ENCODE data around the gene AOX1. TPM values are rescaled to one million over a fixed set of nuclear protein-coding genes. Genes with fewer than 3 reads are reported as not detected.

AOX1 gene
- total and polyA plus RNA-seq, 4 experiments from 2014 or later = not detected

DNA sequence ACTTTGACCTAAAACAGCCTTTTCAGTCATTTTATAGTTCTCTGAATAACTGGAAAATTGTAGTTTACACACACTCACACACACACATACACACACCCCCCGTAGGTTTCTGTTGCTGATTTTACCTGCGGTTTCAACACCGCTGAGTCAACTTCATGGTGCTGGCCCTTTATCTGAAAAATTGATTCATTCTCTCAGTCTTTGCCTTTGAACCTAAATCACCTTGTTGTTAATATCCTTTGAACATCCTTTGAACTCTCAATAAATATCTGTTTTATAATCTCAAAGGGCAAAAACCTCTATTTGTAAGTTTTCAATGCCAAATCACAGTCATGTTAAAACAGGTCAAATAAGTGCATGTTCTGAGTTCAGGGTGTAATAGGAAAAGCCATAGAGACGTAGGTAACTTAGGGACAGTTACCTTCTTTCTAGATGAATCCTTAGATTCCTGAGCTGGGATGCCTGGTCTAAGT, 116.9 kb downstream of the AOX1 start:
- H3K9me3 Mint-ChIP-seq = no peaks in the 10 kb centered on the region
- Histone ChIP-seq H3K27me3 (ENCODE audit: insufficient read depth, low read length) (no peaks in the 10 kb centered on the region), H3K36me3 (ENCODE audit: insufficient read depth, low read length) (no peaks in the 10 kb centered on the region), H3K4me3 (ENCODE audit: low read length in 2 of 2) (no peak overlapping the region), H3K4me1 (ENCODE audit: insufficient read depth, low read length) (peaks cover 11% of the 10 kb centered on the region), H3K27ac (ENCODE audit: low read depth, low read length) (no peak overlapping the region), H3K9me3 (ENCODE audit: control insufficient read depth in 1 of 2, low read length in 2 of 2) (no peaks in the 10 kb centered on the region)
- intact Hi-C loops (cut with micrococcal nuclease) = loop anchor here (1.0 kb wide), 1 partner anchor 126 kb away; no protein-coding TSS in a partner anchor
- peaks cover 8 to 11% (median 9%) of the 10 kb centered on the region in 4 donors for H3K4me1 Mint-ChIP-seq
- H3K27ac Mint-ChIP-seq = peak overlapping the region in 4 of 7 donors; percentile 3 to 73 (median 40)
- no peaks in the 10 kb centered on the region for H3K36me3 Mint-ChIP-seq
- POLR2A ChIA-PET (ENCODE audit: partially characterized antibody) = interaction anchor here (0.6 to 2.1 kb wide), 3 partner anchors 10 to 161 kb away, joined by 3 to 9 read pairs (median 8); partner anchors contain the start of gene CLK1
- DNase-seq = peak; percentile 25 to 72 (median 29)
- H3K4me3 Mint-ChIP-seq = peak overlapping the region in 2 of 8 donors; percentile 2 to 26
- peaks cover 0 to 5% of the 10 kb centered on the region in 2 donors for H3K27me3 Mint-ChIP-seq
- CTCF ChIA-PET (ENCODE audit: partially characterized antibody) = interaction anchor here (0.9 to 2.5 kb wide), 3 partner anchors 9 to 15 kb away, joined by 4 to 7 read pairs (median 5); no protein-coding TSS in a partner anchor

DNA sequence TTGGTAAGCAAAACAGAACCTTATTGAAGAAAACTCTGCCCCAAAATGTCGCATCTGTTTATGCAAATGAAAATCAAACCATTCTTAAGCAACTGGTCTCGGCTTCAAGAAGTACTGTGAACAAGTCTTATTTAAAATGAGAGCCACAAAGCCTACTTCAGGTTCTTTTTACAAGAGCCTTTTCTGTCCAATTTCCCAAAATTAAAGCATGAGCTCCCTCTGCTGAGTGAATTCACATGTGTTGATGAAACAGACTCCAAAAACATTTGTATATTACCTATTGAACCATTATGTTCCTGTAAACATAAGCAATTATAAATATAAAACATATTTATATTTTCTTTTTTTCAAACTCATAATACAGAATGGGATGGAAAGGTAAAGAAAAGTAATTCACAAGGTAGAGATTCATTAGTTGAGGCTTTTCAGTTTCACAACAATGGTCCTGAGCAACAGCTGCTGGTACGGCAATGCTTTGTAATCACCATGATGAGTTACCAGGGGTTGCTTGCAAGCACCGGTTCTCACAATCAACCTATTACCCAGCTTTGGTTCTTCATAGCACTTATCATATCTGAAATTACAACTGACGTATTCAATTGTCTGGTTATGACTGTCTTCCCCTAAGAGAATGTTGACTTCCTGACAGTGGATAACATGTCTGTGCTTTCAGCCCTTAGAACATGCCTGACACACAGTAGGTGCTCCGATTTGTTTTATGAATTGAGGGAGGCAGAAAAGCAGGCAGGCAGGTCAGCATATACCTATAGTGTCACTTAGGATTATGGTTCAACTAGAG, 117.5 kb downstream of the AOX1 start:
- peaks cover 11% of the 10 kb centered on the region for H3K4me1 ChIP-seq (ENCODE audit: insufficient read depth, low read length)
- no peaks in the 10 kb centered on the region for H3K36me3 ChIP-seq (ENCODE audit: insufficient read depth, low read length)
- POLR2A ChIA-PET (ENCODE audit: partially characterized antibody) = interaction anchor here (0.6 to 2.1 kb wide), 3 partner anchors 9 to 161 kb away, joined by 3 to 9 read pairs (median 8); partner anchors contain the start of gene CLK1
- H3K9me3 ChIP-seq (ENCODE audit: control insufficient read depth in 1 of 2, low read length in 2 of 2) = no peaks in the 10 kb centered on the region
- Mint-ChIP-seq H3K9me3 (no peaks in the 10 kb centered on the region), H3K4me3 (peak overlapping the region in 2 of 8 donors; percentile 2 to 11), H3K27ac (peak overlapping the region in 4 of 7 donors; percentile 3 to 83 (median 49)), H3K4me1 (peaks cover 8 to 11% (median 9%) of the 10 kb centered on the region in 4 donors), H3K27me3 (peaks cover 0 to 5% of the 10 kb centered on the region in 2 donors), H3K36me3 (no peaks in the 10 kb centered on the region)
- no peaks in the 10 kb centered on the region for H3K27me3 ChIP-seq (ENCODE audit: insufficient read depth, low read length)
- H3K4me3 ChIP-seq (ENCODE audit: low read length in 2 of 2) = no peak overlapping the region
- DNase-seq = peak in 4 of 5 donors; percentile 26 to 32 (median 28)
- intact Hi-C loops (cut with micrococcal nuclease) = loop anchor here (1.0 kb wide), 1 partner anchor 127 kb away; no protein-coding TSS in a partner anchor
- no peak overlapping the region for H3K27ac ChIP-seq (ENCODE audit: low read depth, low read length)
- CTCF ChIA-PET (ENCODE audit: partially characterized antibody) = interaction anchor here (0.9 to 2.5 kb wide), 4 partner anchors 8 to 723 kb away, joined by 4 to 7 read pairs (median 5); no protein-coding TSS in a partner anchor

DNA sequence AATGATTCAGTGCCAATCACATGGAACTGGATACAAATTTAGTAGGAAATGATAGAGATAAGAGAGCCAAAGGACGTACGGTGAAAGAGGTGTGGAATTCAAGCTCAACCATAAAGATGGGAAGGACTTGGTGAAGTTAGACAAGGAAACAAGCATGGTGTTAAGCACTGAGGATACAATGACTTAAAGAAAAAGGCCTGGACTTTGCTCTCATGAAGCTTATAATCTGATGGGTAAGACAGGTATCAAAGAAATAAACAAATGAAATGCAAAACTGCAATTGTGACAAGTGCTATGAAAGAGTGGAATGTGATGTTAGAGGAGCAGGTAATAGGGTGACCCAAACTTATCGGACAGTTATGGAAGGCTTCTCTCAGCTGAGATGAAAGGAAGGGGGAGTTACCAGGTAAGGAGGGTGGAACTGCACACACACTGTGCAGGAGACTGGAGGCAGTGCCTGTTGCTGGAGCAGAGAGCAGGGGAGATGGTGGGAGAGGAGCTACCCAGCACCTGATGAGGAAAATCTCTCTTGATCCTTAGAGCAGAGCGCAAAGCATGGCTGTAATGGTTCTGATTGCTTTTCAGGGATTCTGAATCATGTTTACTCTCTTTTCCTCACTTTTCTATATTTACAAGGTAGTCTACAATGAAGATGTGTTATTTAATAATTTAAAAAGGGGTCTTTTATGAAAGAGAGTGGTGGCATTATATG, 118.3 kb downstream of the AOX1 start:
- ChIA-PET CTCF (ENCODE audit: partially characterized antibody) (interaction anchor here (1.3 to 2.5 kb wide), 3 partner anchors 8 to 724 kb away, joined by 5 to 7 read pairs (median 5); no protein-coding TSS in a partner anchor), POLR2A (ENCODE audit: partially characterized antibody) (interaction anchor here (1.9 to 2.1 kb wide), 2 partner anchors 8 to 160 kb away, joined by 8 to 9 read pairs; partner anchors contain the start of gene CLK1)
- no peaks in the 10 kb centered on the region for H3K36me3 ChIP-seq (ENCODE audit: insufficient read depth, low read length)
- Mint-ChIP-seq H3K4me3 (no peak overlapping the region), H3K27me3 (peaks cover 0 to 5% of the 10 kb centered on the region in 2 donors), H3K36me3 (no peaks in the 10 kb centered on the region), H3K9me3 (no peaks in the 10 kb centered on the region), H3K4me1 (peaks cover 8 to 11% (median 9%) of the 10 kb centered on the region in 4 donors), H3K27ac (peak overlapping the region in 3 of 7 donors; percentile 7 to 83 (median 25))
- no peak overlapping the region for H3K27ac ChIP-seq (ENCODE audit: low read depth, low read length)
- H3K9me3 ChIP-seq (ENCODE audit: control insufficient read depth in 1 of 2, low read length in 2 of 2) = no peaks in the 10 kb centered on the region
- peaks cover 11% of the 10 kb centered on the region for H3K4me1 ChIP-seq (ENCODE audit: insufficient read depth, low read length)
- no peak for DNase-seq
- H3K27me3 ChIP-seq (ENCODE audit: insufficient read depth, low read length) = no peaks in the 10 kb centered on the region
- intact Hi-C loops (cut with micrococcal nuclease) = loop anchor here (1.0 kb wide), 1 partner anchor 128 kb away; no protein-coding TSS in a partner anchor
- no peak overlapping the region for H3K4me3 ChIP-seq (ENCODE audit: low read length in 2 of 2)

- intact Hi-C loops (cut with micrococcal nuclease) = no loop called here
- no peaks in the 10 kb centered on the region for H3K9me3 Mint-ChIP-seq
- H3K27me3 ChIP-seq (ENCODE audit: insufficient read depth, low read length) = no peaks in the 10 kb centered on the region
- peaks cover 11% of the 10 kb centered on the region for H3K4me1 ChIP-seq (ENCODE audit: insufficient read depth, low read length)
- no peak overlapping the region for H3K27ac ChIP-seq (ENCODE audit: low read depth, low read length)
- peaks cover 0 to 3% of the 10 kb centered on the region in 2 donors for H3K27me3 Mint-ChIP-seq
- no peaks in the 10 kb centered on the region for H3K9me3 ChIP-seq (ENCODE audit: control insufficient read depth in 1 of 2, low read length in 2 of 2)
- no peak for DNase-seq
- H3K36me3 Mint-ChIP-seq = no peaks in the 10 kb centered on the region
- ChIA-PET POLR2A (ENCODE audit: partially characterized antibody) (no interaction called here), CTCF (ENCODE audit: partially characterized antibody) (interaction anchor here (1.0 kb wide), 1 partner anchor 365 kb away, joined by 4 read pairs; no protein-coding TSS in a partner anchor)
- no peak overlapping the region for H3K4me3 ChIP-seq (ENCODE audit: low read length in 2 of 2)
- peaks cover 8 to 11% (median 9%) of the 10 kb centered on the region in 4 donors for H3K4me1 Mint-ChIP-seq
- no peak overlapping the region for H3K27ac Mint-ChIP-seq
- H3K36me3 ChIP-seq (ENCODE audit: insufficient read depth, low read length) = no peaks in the 10 kb centered on the region
- no peak overlapping the region for H3K4me3 Mint-ChIP-seq
Measured at GRCh38 chr2:200705305-200706041, 119.7 kb downstream of the AOX1 start.

GRCh38 chr2:200708943-200709342, 123.1 kb downstream of the AOX1 start:
- Histone ChIP-seq H3K9me3 (ENCODE audit: control insufficient read depth in 1 of 2, low read length in 2 of 2) (no peaks in the 10 kb centered on the region), H3K4me3 (ENCODE audit: low read length in 2 of 2) (no peak overlapping the region), H3K27me3 (ENCODE audit: insufficient read depth, low read length) (no peaks in the 10 kb centered on the region), H3K27ac (ENCODE audit: low read depth, low read length) (no peak overlapping the region), H3K4me1 (ENCODE audit: insufficient read depth, low read length) (peaks cover 14% of the 10 kb centered on the region), H3K36me3 (ENCODE audit: insufficient read depth, low read length) (no peaks in the 10 kb centered on the region)
- Mint-ChIP-seq H3K27ac (no peak overlapping the region), H3K36me3 (no peaks in the 10 kb centered on the region), H3K4me3 (no peak overlapping the region), H3K27me3 (no peaks in the 10 kb centered on the region), H3K4me1 (peaks cover 8 to 13% (median 11%) of the 10 kb centered on the region in 4 donors), H3K9me3 (peaks cover 0 to 1% (median 0%) of the 10 kb centered on the region in 8 donors)
- intact Hi-C loops (cut with micrococcal nuclease) = no loop called here
- ChIA-PET POLR2A (ENCODE audit: partially characterized antibody) (no interaction called here), CTCF (ENCODE audit: partially characterized antibody) (no interaction called here)
- DNase-seq = no peak

- CTCF ChIA-PET (ENCODE audit: partially characterized antibody) = interaction anchor here (0.6 to 3.7 kb wide), 32 partner anchors 9 to 520 kb away, joined by 3 to 28 read pairs (median 4); partner anchors contain the start of genes BZW1, CASP10, CLK1 and ORC2
- Histone ChIP-seq H3K4me3 (ENCODE audit: low read length in 2 of 2) (peak overlapping the region in 1 of 2 donors; percentile 35), H3K27ac (ENCODE audit: low read depth, low read length) (peak overlapping the region; percentile 78), H3K27me3 (ENCODE audit: insufficient read depth, low read length) (no peaks in the 10 kb centered on the region), H3K9me3 (ENCODE audit: control insufficient read depth in 1 of 2, low read length in 2 of 2) (no peaks in the 10 kb centered on the region), H3K36me3 (ENCODE audit: insufficient read depth, low read length) (no peaks in the 10 kb centered on the region), H3K4me1 (ENCODE audit: insufficient read depth, low read length) (peaks cover 14% of the 10 kb centered on the region)
- Mint-ChIP-seq H3K9me3 (peaks cover 0 to 1% (median 0%) of the 10 kb centered on the region in 8 donors), H3K4me1 (peaks cover 8 to 13% (median 11%) of the 10 kb centered on the region in 4 donors), H3K27ac (peak overlapping the region; percentile 98 to 99 (median 98)), H3K27me3 (no peaks in the 10 kb centered on the region), H3K4me3 (peak overlapping the region; percentile 78 to 86 (median 84)), H3K36me3 (no peaks in the 10 kb centered on the region)
- peak; percentile 92 to 98 (median 95) for DNase-seq
- intact Hi-C loops (cut with micrococcal nuclease) = loop anchor here (1.0 to 2.0 kb wide), 14 partner anchors 22 to 930 kb away; partner anchors contain the start of genes BZW1, CFLAR, CLK1 and HYCC2
- POLR2A ChIA-PET (ENCODE audit: partially characterized antibody) = interaction anchor here (0.5 to 3.7 kb wide), 33 partner anchors 9 to 930 kb away, joined by 3 to 57 read pairs (median 4); partner anchors contain the start of genes BZW1, CFLAR, CLK1 and KCTD18
Measured at GRCh38 chr2:200713003-200713703, 127.3 kb downstream of the AOX1 start.
